Measurements from ENCODE around the gene SCEL.

The SCEL gene

DNA sequence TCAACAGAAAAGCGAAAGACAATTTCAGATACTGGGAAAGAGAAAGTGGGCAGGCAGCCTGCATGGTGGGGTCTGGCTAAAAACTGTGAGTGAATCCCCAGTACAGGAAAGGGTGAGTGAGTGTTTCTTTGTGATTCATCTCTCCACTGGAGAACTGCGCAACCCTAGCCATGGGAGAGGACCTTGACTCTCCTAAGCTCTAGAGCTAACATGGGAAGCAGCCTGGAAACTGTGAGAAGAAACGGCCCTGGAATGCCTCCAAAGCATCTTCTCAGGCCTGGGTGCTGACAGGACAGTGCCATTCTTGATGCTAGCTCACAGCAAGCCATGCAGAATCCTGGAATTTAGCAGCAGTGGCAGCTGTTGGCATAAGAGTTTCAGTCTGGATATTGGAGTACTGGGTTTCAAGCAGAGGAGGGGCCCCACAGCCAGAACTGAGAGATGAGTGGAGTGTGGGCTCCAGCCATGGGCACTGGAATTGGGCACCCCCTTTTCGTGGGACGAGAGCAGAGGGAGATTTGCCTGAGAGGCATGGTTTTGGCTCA lies 143.3 kb downstream of the SCEL start:
- no peak for TF ChIP-seq WT1 (tag by site-specific recombination; IDR thresholded peaks at IDR 0.05)
- no peak for TF ChIP-seq ZFP41 (tag by site-specific recombination; IDR thresholded peaks at IDR 0.05; ENCODE audit: borderline replicate concordance)
- TF ChIP-seq KLF1 (tag by site-specific recombination; IDR thresholded peaks at IDR 0.05) = no peak
- TF ChIP-seq, protein P1, sequence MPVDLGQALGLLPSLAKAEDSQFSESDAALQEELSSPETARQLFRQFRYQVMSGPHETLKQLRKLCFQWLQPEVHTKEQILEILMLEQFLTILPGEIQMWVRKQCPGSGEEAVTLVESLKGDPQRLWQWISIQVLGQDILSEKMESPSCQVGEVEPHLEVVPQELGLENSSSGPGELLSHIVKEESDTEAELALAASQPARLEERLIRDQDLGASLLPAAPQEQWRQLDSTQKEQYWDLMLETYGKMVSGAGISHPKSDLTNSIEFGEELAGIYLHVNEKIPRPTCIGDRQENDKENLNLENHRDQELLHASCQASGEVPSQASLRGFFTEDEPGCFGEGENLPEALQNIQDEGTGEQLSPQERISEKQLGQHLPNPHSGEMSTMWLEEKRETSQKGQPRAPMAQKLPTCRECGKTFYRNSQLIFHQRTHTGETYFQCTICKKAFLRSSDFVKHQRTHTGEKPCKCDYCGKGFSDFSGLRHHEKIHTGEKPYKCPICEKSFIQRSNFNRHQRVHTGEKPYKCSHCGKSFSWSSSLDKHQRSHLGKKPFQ (tag by site-specific recombination; IDR thresholded peaks at IDR 0.05) = no peak
- TF ChIP-seq ZNF350 (tag by site-specific recombination; IDR thresholded peaks at IDR 0.05) = no peak
- no peak for TF ChIP-seq ZNF510 (tag by site-specific recombination; IDR thresholded peaks at IDR 0.05; ENCODE audit: insufficient replicate concordance)
- TF ChIP-seq ZNF394 (tag by site-specific recombination; IDR thresholded peaks at IDR 0.05; ENCODE audit: borderline replicate concordance) = no peak
- no peak for TF ChIP-seq ZNF10 (tag by site-specific recombination; IDR thresholded peaks at IDR 0.05)
- no peak for TF ChIP-seq ZNF792 (tag by site-specific recombination; IDR thresholded peaks at IDR 0.05)
- no peaks in the 10 kb centered on the region for H3K36me3 ChIP-seq (ENCODE audit: control insufficient read depth in 2 of 2, insufficient read depth in 1 of 2, low read length in 2 of 2)
- CTCF ChIA-PET = no interaction called here

GRCh38 chr13:77687799-77688198 lies 152.3 kb downstream of the SCEL start:
- Histone ChIP-seq H3K36me3 (ENCODE audit: control insufficient read depth in 2 of 2, insufficient read depth in 1 of 2, low read length in 2 of 2) (no peaks in the 10 kb centered on the region), H3K4me1 (ENCODE audit: control insufficient read depth, insufficient read depth, low read length) (no peaks in the 10 kb centered on the region), H3K4me3 (ENCODE audit: low read depth, low read length) (no peak overlapping the region), H3K27ac (ENCODE audit: extremely low read depth, low read depth, low read length) (no peak overlapping the region), H3K9me3 (ENCODE audit: control insufficient read depth, insufficient read depth, low read depth, low read length) (no peaks in the 10 kb centered on the region)
- POLR2A ChIA-PET = no interaction called here
- CTCF ChIA-PET = no interaction called here
- TF ChIP-seq ZNF433 (tag by site-specific recombination; IDR thresholded peaks at IDR 0.05; ENCODE audit: low read depth) = no peak
- no peak for TF ChIP-seq ZNF214 (tag by site-specific recombination; IDR thresholded peaks at IDR 0.05; ENCODE audit: borderline replicate concordance)
- TF ChIP-seq SCRT1 (tag by site-specific recombination; IDR thresholded peaks at IDR 0.05; ENCODE audit: borderline replicate concordance) = peak; percentile 71; the same call in 1 of the 2 replicates
- TF ChIP-seq ZNF76 (tag by site-specific recombination; IDR thresholded peaks at IDR 0.05; ENCODE audit: borderline replicate concordance, low read depth) = no peak
- no peak for TF ChIP-seq ZNF184 (tag by site-specific recombination; IDR thresholded peaks at IDR 0.05)
- peak; percentile 82 for TF ChIP-seq SCRT2 (tag by site-specific recombination; IDR thresholded peaks at IDR 0.05)

More for the DNA sequence above, 143.3 kb downstream of the SCEL start:
- H3K9me3 ChIP-seq (ENCODE audit: control insufficient read depth, insufficient read depth, low read depth, low read length) = no peaks in the 10 kb centered on the region
- POLR2A ChIA-PET = no interaction called here
- no peak overlapping the region for H3K27ac ChIP-seq (ENCODE audit: extremely low read depth, low read depth, low read length)
- no peak overlapping the region for H3K4me3 ChIP-seq (ENCODE audit: low read depth, low read length)
- no peaks in the 10 kb centered on the region for H3K4me1 ChIP-seq (ENCODE audit: control insufficient read depth, insufficient read depth, low read length)

- POLR2A ChIA-PET = no interaction called here
- Histone ChIP-seq H3K4me1 (ENCODE audit: control insufficient read depth, insufficient read depth, low read length) (no peaks in the 10 kb centered on the region), H3K36me3 (ENCODE audit: control insufficient read depth in 2 of 2, insufficient read depth in 1 of 2, low read length in 2 of 2) (no peaks in the 10 kb centered on the region), H3K27ac (ENCODE audit: extremely low read depth, low read depth, low read length) (no peak overlapping the region), H3K4me3 (ENCODE audit: low read depth, low read length) (no peak overlapping the region), H3K9me3 (ENCODE audit: control insufficient read depth, insufficient read depth, low read depth, low read length) (no peaks in the 10 kb centered on the region)
- CTCF ChIA-PET = interaction anchor here (0.6 kb wide), 1 partner anchor 82 kb away, joined by 3 read pairs; no protein-coding TSS in a partner anchor
- TF ChIP-seq ZNF140 (tag by site-specific recombination; IDR thresholded peaks at IDR 0.05) = no peak
- no peak for TF ChIP-seq ZNF488 (tag by site-specific recombination; IDR thresholded peaks at IDR 0.05)
- TF ChIP-seq MYNN (tag by site-specific recombination; IDR thresholded peaks at IDR 0.05; ENCODE audit: borderline replicate concordance) = no peak
- TF ChIP-seq ZFP3 (tag by site-specific recombination; IDR thresholded peaks at IDR 0.05; ENCODE audit: low read depth) = no peak
- TF ChIP-seq GLI4 (tag by site-specific recombination; IDR thresholded peaks at IDR 0.05) = no peak
- TF ChIP-seq ZNF785 (tag by site-specific recombination; IDR thresholded peaks at IDR 0.05) = no peak
- no peak for TF ChIP-seq ZNF48 (tag by site-specific recombination; IDR thresholded peaks at IDR 0.05)
Observed at GRCh38 chr13:77691871-77692270, 156.4 kb downstream of the SCEL start.
